Upper lobe of left lung (tissue), 4 donors: ENCODE results near the gene RAD17.
"Not testable (repeated sequence)": the region's sequence is repeated elsewhere in the genome, so short reads cannot be mapped to it uniquely, and the experiment has no call there.

Source experiments
- EP300 ChIP-seq, 4 donors: sonication (generic); formaldehyde crosslinking; IDR thresholded peaks; one replicate each; pipeline ENCODE4 v1.5.1; 2017; ENCODE audit warnings: antibody characterized with exemption in 4 of 4, control low read depth in 2 of 4
- POLR2A ChIP-seq, 4 donors: fragments of 450-650 bp; IDR thresholded peaks; one replicate each; pipeline ENCODE4 v1.5.1; 2016 to 2017; ENCODE audit warnings: antibody characterized with exemption in 4 of 4, mild to moderate bottlenecking in 2 of 4
- POLR2AphosphoS5 ChIP-seq, 2 donors: sonication (generic); formaldehyde crosslinking; IDR thresholded peaks; one replicate each; pipeline ENCODE4 v1.5.1; 2017; ENCODE audit warnings: antibody characterized with exemption in 2 of 2
- TF ChIP-seq, protein P1 (sequence below), 6 experiments: fragments of 450-650 bp in 4 of 6; fragments of 200-600 bp in 2 of 6; sonication (generic) in 2 of 6; IDR thresholded peaks; one replicate each; pipeline ENCODE4 v1.5.1; 2016 to 2019; ENCODE audit warnings: antibody characterized with exemption in 6 of 6

DNA sequence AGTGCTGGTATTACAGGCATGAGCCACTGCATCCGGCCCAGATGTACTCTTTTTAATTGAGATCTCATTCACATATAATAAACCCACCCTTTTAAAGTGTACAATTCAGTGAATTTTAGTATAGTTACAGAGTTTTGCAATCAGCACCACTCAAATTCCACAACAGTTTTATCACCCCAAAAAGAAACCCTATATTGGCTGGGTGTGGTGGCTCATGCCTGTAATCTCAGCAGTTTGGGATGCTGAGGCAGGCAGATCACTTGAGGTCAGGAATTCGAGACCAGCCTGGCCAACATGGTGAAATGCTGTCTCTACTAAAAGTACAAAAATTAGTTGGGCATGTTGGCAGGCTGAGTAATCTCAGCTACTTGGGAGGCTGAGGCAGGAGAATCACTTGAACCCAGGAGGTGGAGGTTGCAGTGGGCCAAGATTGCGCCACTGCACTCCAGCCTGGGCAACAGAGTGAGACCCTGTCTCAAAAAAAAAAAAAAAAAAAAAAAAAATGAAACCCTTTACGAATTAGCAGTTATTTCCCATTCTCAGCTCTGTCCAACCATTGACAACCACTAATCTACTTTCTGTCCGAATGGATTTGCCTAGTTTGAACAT lies 65.8 kb downstream of the RAD17 start:
- TF ChIP-seq, protein P1, sequence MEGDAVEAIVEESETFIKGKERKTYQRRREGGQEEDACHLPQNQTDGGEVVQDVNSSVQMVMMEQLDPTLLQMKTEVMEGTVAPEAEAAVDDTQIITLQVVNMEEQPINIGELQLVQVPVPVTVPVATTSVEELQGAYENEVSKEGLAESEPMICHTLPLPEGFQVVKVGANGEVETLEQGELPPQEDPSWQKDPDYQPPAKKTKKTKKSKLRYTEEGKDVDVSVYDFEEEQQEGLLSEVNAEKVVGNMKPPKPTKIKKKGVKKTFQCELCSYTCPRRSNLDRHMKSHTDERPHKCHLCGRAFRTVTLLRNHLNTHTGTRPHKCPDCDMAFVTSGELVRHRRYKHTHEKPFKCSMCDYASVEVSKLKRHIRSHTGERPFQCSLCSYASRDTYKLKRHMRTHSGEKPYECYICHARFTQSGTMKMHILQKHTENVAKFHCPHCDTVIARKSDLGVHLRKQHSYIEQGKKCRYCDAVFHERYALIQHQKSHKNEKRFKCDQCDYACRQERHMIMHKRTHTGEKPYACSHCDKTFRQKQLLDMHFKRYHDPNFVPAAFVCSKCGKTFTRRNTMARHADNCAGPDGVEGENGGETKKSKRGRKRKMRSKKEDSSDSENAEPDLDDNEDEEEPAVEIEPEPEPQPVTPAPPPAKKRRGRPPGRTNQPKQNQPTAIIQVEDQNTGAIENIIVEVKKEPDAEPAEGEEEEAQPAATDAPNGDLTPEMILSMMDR (IDR thresholded peaks at IDR 0.05), result not testable (repeated sequence)
- not testable (repeated sequence) for TF ChIP-seq POLR2A, EP300, POLR2AphosphoS5 (IDR thresholded peaks at IDR 0.05)
